Endodermal cell (in vitro differentiated cells): Measurements from ENCODE around the gene CNKSR2. TPM values are rescaled to one million over a fixed set of nuclear protein-coding genes. Genes with fewer than 3 reads are reported as not detected.

Experiments
- DNase-seq: peaks from one replicate; pipeline ENCODE4 v3.0.0-alpha.2; 2017
- H3K27ac ChIP-seq: 2 replicates; pipeline ENCODE4 v1.5.1; 2013; ENCODE audit warnings: mild to moderate bottlenecking, low read depth, low read length, moderate library complexity
- H3K27me3 ChIP-seq: 2 replicates; pipeline ENCODE4 v1.6.1; 2013; ENCODE audit warnings: mild to moderate bottlenecking, low read length, moderate library complexity; ENCODE audit not compliant: insufficient read depth, control insufficient read depth, poor library complexity, severe bottlenecking
- H3K36me3 ChIP-seq: 2 replicates; pipeline ENCODE4 v1.7.0; 2013; ENCODE audit warnings: mild to moderate bottlenecking, low read length, moderate library complexity; ENCODE audit not compliant: control insufficient read depth, insufficient read depth
- H3K4me1 ChIP-seq: one replicate; pipeline ENCODE4 v1.7.0; 2013; ENCODE audit warnings: low read length; ENCODE audit not compliant: control insufficient read depth, insufficient read depth
- H3K4me3 ChIP-seq: 2 replicates; pipeline ENCODE4 v1.5.1; 2013; ENCODE audit warnings: mild to moderate bottlenecking, low read length, moderate library complexity
- H3K9ac ChIP-seq: 2 replicates; pipeline ENCODE4 v1.6.1; 2013; ENCODE audit warnings: mild to moderate bottlenecking, low read length, moderate library complexity; ENCODE audit not compliant: poor library complexity, severe bottlenecking; ENCODE audit errors: extremely low read depth
- H3K9me3 ChIP-seq: 2 replicates; pipeline ENCODE4 v1.6.1; 2013; ENCODE audit warnings: mild to moderate bottlenecking, low read length, moderate library complexity; ENCODE audit not compliant: control insufficient read depth
- H3K27ac Mint-ChIP-seq: 2 replicates; pipeline ENCODE4 v1.8.0; 2020; ENCODE audit warnings: mixed read lengths
- H3K27me3 Mint-ChIP-seq: 2 replicates; pipeline ENCODE4 v1.8.0; 2021; ENCODE audit warnings: mild to moderate bottlenecking, mixed read lengths; ENCODE audit not compliant: insufficient read depth
- H3K36me3 Mint-ChIP-seq: 2 replicates; pipeline ENCODE4 v1.8.0; 2020; ENCODE audit warnings: low read depth, mixed read lengths
- H3K4me1 Mint-ChIP-seq: 2 replicates; pipeline ENCODE4 v1.8.0; 2020; ENCODE audit warnings: mixed read lengths
- H3K4me3 Mint-ChIP-seq: 2 replicates; pipeline ENCODE4 v1.8.0; 2020; ENCODE audit warnings: mild to moderate bottlenecking, moderate library complexity, mixed read lengths
- H3K9me3 Mint-ChIP-seq: 2 replicates; pipeline ENCODE4 v1.8.0; 2020; ENCODE audit warnings: mild to moderate bottlenecking, mixed read lengths
- WGBS, 2 experiments: methylation state at CpG; one replicate each; pipeline versions ENCODE4 v1.1.5 to v1.1.7; 2013; ENCODE audit warnings: missing lambda C conversion rate in 2 of 2, mixed read lengths in 1 of 2; ENCODE audit not compliant: insufficient coverage in 1 of 2, insufficient read length in 1 of 2; 5-methylcytosine and 5-hydroxymethylcytosine counted together
- total RNA-seq, 2 donors: library from RNA; stranded (reverse); fragmentation: NEBNext Ultra II Directional in 1 of 2; extraction: Animal tissue kit (Norgen Biotek cat#: 25700) in 1 of 2; gene quantifications; 2 replicates in 1 of 2; 3 replicates in 1 of 2; pipeline ENCODE4 v1.2.1, GENCODE V29; 2021
- TF ChIP-seq, protein P1 (sequence below): fragments of 200-600 bp; sonication (generic); conservative IDR thresholded peaks from 2 replicates; pipeline ENCODE4 v1.5.0; 2021; ENCODE audit warnings: antibody characterized with exemption, mild to moderate bottlenecking

The CNKSR2 gene
- total RNA-seq, 2 donors from 2014 or later = 16.9 to 28.7 TPM

DNA sequence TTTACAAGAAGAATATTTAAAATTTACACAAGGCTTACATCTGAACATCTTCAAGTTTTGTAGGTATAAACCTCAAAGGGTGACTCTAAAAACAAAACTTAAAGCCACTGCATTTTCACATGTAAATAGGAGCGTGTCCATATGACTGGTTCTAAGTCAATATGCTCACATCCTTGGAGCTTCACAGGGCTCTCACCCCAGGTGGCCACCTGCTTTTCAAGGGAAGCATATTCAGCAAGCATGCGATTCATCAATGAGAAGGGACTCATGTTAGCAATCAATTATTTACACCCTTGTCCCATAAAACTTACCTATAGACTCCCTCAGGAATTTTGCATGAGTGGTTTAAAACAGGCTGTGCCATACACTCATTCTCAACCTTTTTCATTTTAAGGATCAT lies 301.7 kb downstream of the CNKSR2 start:
- Histone ChIP-seq H3K4me1 (no peaks in the 10 kb centered on the region), H3K27ac (no peak overlapping the region), H3K9ac (no peak overlapping the region), H3K9me3 (no peaks in the 10 kb centered on the region), H3K36me3 (no peaks in the 10 kb centered on the region), H3K4me3 (no peak overlapping the region), H3K27me3 (no peaks in the 10 kb centered on the region)
- H3K27me3 Mint-ChIP-seq = no peaks in the 10 kb centered on the region
- 72% methylated on average over 2 of the region's 2 CpGs; no CpG with 5 or more reads in 1 of the 2 experiments for WGBS, 2 experiments
- no peak overlapping the region for H3K4me3 Mint-ChIP-seq
- H3K9me3 Mint-ChIP-seq = no peaks in the 10 kb centered on the region
- H3K27ac Mint-ChIP-seq = no peak overlapping the region
- H3K36me3 Mint-ChIP-seq = no peaks in the 10 kb centered on the region
- TF ChIP-seq, protein P1, sequence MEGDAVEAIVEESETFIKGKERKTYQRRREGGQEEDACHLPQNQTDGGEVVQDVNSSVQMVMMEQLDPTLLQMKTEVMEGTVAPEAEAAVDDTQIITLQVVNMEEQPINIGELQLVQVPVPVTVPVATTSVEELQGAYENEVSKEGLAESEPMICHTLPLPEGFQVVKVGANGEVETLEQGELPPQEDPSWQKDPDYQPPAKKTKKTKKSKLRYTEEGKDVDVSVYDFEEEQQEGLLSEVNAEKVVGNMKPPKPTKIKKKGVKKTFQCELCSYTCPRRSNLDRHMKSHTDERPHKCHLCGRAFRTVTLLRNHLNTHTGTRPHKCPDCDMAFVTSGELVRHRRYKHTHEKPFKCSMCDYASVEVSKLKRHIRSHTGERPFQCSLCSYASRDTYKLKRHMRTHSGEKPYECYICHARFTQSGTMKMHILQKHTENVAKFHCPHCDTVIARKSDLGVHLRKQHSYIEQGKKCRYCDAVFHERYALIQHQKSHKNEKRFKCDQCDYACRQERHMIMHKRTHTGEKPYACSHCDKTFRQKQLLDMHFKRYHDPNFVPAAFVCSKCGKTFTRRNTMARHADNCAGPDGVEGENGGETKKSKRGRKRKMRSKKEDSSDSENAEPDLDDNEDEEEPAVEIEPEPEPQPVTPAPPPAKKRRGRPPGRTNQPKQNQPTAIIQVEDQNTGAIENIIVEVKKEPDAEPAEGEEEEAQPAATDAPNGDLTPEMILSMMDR = no peak
- H3K4me1 Mint-ChIP-seq = peaks cover 3% of the 10 kb centered on the region
- DNase-seq = no peak

DNA sequence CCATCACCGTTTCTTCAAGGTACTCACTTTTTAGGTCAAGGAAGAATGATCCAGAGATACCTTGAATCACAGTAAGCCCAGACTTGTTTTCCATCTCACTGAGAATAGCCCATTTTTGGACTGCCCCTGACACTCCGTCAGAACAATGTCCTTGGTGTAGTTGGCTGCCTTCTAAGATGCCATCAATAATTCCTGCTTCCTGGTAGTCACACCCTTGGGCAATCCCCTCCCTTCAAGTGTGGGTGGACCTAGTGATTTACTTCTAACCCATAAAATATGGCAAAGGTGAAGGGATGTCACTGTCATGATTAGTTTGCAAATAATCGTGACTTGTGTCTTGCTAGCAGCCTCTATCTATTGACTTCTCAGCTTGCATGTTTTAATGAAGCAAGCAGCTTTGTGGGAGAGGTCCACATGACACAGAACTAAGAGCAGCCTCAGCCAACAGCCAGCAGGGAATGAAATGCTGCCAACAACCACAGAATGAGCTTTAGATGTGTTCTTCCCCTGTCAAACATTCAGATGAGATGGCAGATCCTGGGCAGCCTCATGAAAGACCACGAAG lies 303.9 kb downstream of the CNKSR2 start:
- Histone ChIP-seq H3K4me3 (no peak overlapping the region), H3K9me3 (no peaks in the 10 kb centered on the region), H3K36me3 (no peaks in the 10 kb centered on the region), H3K27ac (no peak overlapping the region), H3K4me1 (no peaks in the 10 kb centered on the region), H3K9ac (no peak overlapping the region), H3K27me3 (no peaks in the 10 kb centered on the region)
- Mint-ChIP-seq H3K4me1 (peaks cover 3% of the 10 kb centered on the region), H3K36me3 (no peaks in the 10 kb centered on the region), H3K9me3 (no peaks in the 10 kb centered on the region), H3K4me3 (no peak overlapping the region), H3K27ac (no peak overlapping the region), H3K27me3 (no peaks in the 10 kb centered on the region)
- TF ChIP-seq, protein P1 = no peak
- no peak for DNase-seq
- 68 to 100% methylated on average over 1 to 4 of the region's 4 CpGs for WGBS, 2 experiments

DNA sequence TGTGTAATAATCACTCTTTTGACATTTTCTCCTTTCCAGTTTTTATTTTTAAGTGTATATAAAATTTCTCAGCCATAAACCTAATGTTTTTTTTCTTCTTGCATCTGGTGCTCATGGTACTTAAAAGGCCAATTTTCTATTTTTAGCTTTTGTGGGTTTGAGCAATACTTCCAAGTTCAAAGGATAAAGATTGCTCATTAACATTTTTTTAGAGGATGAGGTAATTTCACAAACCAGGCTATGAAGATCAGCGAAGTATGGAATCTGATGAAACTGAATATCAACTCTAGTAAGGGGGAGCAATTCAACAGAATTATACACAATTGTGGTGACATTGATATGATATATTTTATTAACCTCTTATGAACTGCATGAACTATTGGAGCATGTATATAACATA lies 309.7 kb downstream of the CNKSR2 start:
- DNase-seq = no peak
- H3K9me3 ChIP-seq = no peaks in the 10 kb centered on the region
- no peak overlapping the region for H3K4me3 ChIP-seq
- H3K9ac ChIP-seq = no peak overlapping the region
- no peaks in the 10 kb centered on the region for H3K4me1 Mint-ChIP-seq
- H3K9me3 Mint-ChIP-seq = no peaks in the 10 kb centered on the region
- no peaks in the 10 kb centered on the region for H3K4me1 ChIP-seq
- no peak overlapping the region for H3K27ac Mint-ChIP-seq
- no peaks in the 10 kb centered on the region for H3K36me3 ChIP-seq
- no peak overlapping the region for H3K27ac ChIP-seq
- TF ChIP-seq, protein P1 = no peak
- no peaks in the 10 kb centered on the region for H3K27me3 Mint-ChIP-seq
- H3K4me3 Mint-ChIP-seq = no peak overlapping the region
- no peaks in the 10 kb centered on the region for H3K36me3 Mint-ChIP-seq
- WGBS, 2 experiments = 100% methylated on average over 1 of the region's 1 CpG; no CpG with 5 or more reads in 1 of the 2 experiments
- no peaks in the 10 kb centered on the region for H3K27me3 ChIP-seq
